B cell (primary cell): ENCODE results near the gene ZNF143. TPM values are rescaled to one million over a fixed set of nuclear protein-coding genes. Genes with fewer than 3 reads are reported as not detected.
A peak's percentile ranks its signal among the peaks of the same experiment; 100 is the strongest.

Experiments used
- ATAC-seq: fragments of 200-7000 bp; cut with Tn5 transposase; one replicate; pipeline ENCODE4 v1.10.0; 2021; ENCODE audit warnings: low read depth, mild to moderate bottlenecking, moderate number of reproducible peaks, moderate library complexity
- CTCF ChIA-PET: fragments of 350-600 bp; sonication (Branson Sonifier 250); formaldehyde crosslinking; loops from one replicate; lab custom pipeline; 2021; ENCODE audit warnings: antibody characterized with exemption, inconsistent platforms; lab: Charles Lee
- POLR2A ChIA-PET: fragments of 350-600 bp; sonication (Branson Sonifier 250); formaldehyde crosslinking; loops from one replicate; lab custom pipeline; 2021; ENCODE audit warnings: antibody characterized with exemption; lab: Charles Lee
- DNase-seq: peaks from one replicate; pipeline ENCODE4 v3.0.0; 2013
- H2AFZ ChIP-seq: 2 replicates; pipeline ENCODE4 v1.6.1; 2012; ENCODE audit warnings: mild to moderate bottlenecking, low read depth, low read length; ENCODE audit not compliant: insufficient read depth, poor library complexity, severe bottlenecking
- H3K27ac ChIP-seq, 2 donors: 1 replicate in 1 of 2; 2 replicates in 1 of 2; pipeline ENCODE4 v1.5.1; 2012 to 2013; ENCODE audit warnings: low read length in 2 of 2, mild to moderate bottlenecking in 2 of 2, moderate library complexity in 1 of 2
- H3K27me3 ChIP-seq, 4 experiments: fragments of 200-600 bp in 1 of 4; sonication (generic) in 1 of 4; replicated peaks in 1 of 4; 1 replicate in 2 of 4; 2 replicates in 2 of 4; pipeline versions ENCODE4 v1.6.1 to v1.7.0; 2013 to 2016; ENCODE audit warnings: low read length in 3 of 4, mild to moderate bottlenecking in 2 of 4, mixed read lengths in 1 of 4, moderate library complexity in 1 of 4; ENCODE audit not compliant: insufficient read depth in 4 of 4, control insufficient read depth in 3 of 4; ENCODE audit errors: control extremely low read depth in 1 of 4
- H3K36me3 ChIP-seq, 2 experiments: replicated peaks in 1 of 2; 1 replicate in 1 of 2; 2 replicates in 1 of 2; pipeline versions ENCODE4 v1.6.1 to v1.7.1; 2013; ENCODE audit warnings: low read length in 1 of 2; ENCODE audit not compliant: insufficient read depth in 2 of 2, control insufficient read depth in 1 of 2; ENCODE audit errors: control extremely low read depth in 1 of 2, extremely low read depth in 1 of 2
- H3K4me1 ChIP-seq, 2 donors: fragments of 200-600 bp in 1 of 2; sonication (generic) in 1 of 2; 1 replicate in 1 of 2; 2 replicates in 1 of 2; pipeline versions ENCODE4 v1.5.1 to v1.6.1; 2013 to 2017; ENCODE audit warnings: low read length in 2 of 2; ENCODE audit not compliant: control insufficient read depth in 2 of 2, insufficient read depth in 2 of 2
- H3K4me2 ChIP-seq: replicated peaks from 2 replicates; pipeline ENCODE3; 2012; ENCODE audit warnings: mild to moderate bottlenecking, low read depth, low read length; ENCODE audit not compliant: poor library complexity, severe bottlenecking
- H3K4me3 ChIP-seq, 5 experiments: fragments of 200-600 bp in 1 of 5; sonication (generic) in 1 of 5; 1 replicate in 3 of 5; 2 replicates in 2 of 5; pipeline versions ENCODE4 v1.5.1 to v1.7.0; 2011 to 2016; ENCODE audit warnings: low read length in 4 of 5, mild to moderate bottlenecking in 4 of 5, low read depth in 2 of 5, control low read depth in 1 of 5, moderate library complexity in 1 of 5; ENCODE audit not compliant: insufficient read depth in 1 of 5; ENCODE audit errors: control extremely low read depth in 1 of 5, extremely low read depth in 1 of 5
- H3K79me2 ChIP-seq: fragments of 200-600 bp; sonication (generic); one replicate; pipeline ENCODE4 v1.6.0; 2016; ENCODE audit warnings: low read length; ENCODE audit not compliant: control insufficient read depth, insufficient read depth
- H3K9ac ChIP-seq: fragments of 200-600 bp; sonication (generic); 2 replicates; pipeline ENCODE4 v1.6.1; 2017; ENCODE audit warnings: mild to moderate bottlenecking, low read length, moderate library complexity
- H3K9me3 ChIP-seq, 3 donors: one replicate each; pipeline versions ENCODE4 v1.6.1 to v1.7.1; 2013; ENCODE audit warnings: low read length in 2 of 3; ENCODE audit not compliant: control insufficient read depth in 2 of 3, insufficient read depth in 1 of 3; ENCODE audit errors: control extremely low read depth in 1 of 3
- H4K20me1 ChIP-seq: 2 replicates; pipeline ENCODE4 v1.6.0; 2012; ENCODE audit warnings: mild to moderate bottlenecking, low read length; ENCODE audit not compliant: insufficient read depth, control insufficient read depth, poor library complexity, severe bottlenecking
- H3K27ac Mint-ChIP-seq: one replicate; pipeline ENCODE4 v1.8.0; 2021; ENCODE audit warnings: mixed read lengths
- H3K27me3 Mint-ChIP-seq: one replicate; pipeline ENCODE4 v1.8.0; 2021; ENCODE audit warnings: mixed read lengths
- H3K4me1 Mint-ChIP-seq: one replicate; pipeline ENCODE4 v1.8.0; 2021; ENCODE audit warnings: mixed read lengths
- H3K4me3 Mint-ChIP-seq: one replicate; pipeline ENCODE4 v1.8.0; 2021; ENCODE audit warnings: mixed read lengths
- H3K9me3 Mint-ChIP-seq: one replicate; pipeline ENCODE4 v1.8.0; 2022; ENCODE audit warnings: mixed read lengths; ENCODE audit not compliant: insufficient read depth
- EZH2 ChIP-seq: IDR thresholded peaks from 2 replicates; pipeline ENCODE4 v1.6.1; 2012; ENCODE audit warnings: borderline replicate concordance, low read depth, mild to moderate bottlenecking, moderate library complexity, low read length; ENCODE audit not compliant: insufficient read depth, poor library complexity, severe bottlenecking
- WGBS: methylation state at CpG from one replicate; pipeline ENCODE4 v1.1.5; 2013; ENCODE audit warnings: missing lambda C conversion rate; ENCODE audit not compliant: insufficient coverage; 5-methylcytosine and 5-hydroxymethylcytosine counted together
- intact Hi-C: fragments of 100-400 bp; cut with micrococcal nuclease; formaldehyde crosslinking; loops from one replicate; pipeline ENCODE4 v1.10.0; 2022
- polyA plus RNA-seq: library from polyadenylated mRNA; depleted of rRNA; stranded (reverse); fragments of >200 nt; gene quantifications from 2 replicates; pipeline ENCODE4 v1.2.3, GENCODE V29; 2012
- total RNA-seq, 2 donors: library from RNA; stranded (reverse); fragments of 120-200 nt in 1 of 2; gene quantifications; 1 replicate in 1 of 2; 2 replicates in 1 of 2; pipeline versions ENCODE4 v1.2.3 to v1.2.4, GENCODE V29; 2013 to 2022
- TF ChIP-seq, protein P1 (sequence below): fragments of 200-600 bp; IDR thresholded peaks from one replicate; pipeline ENCODE4 v1.8.0; 2022; ENCODE audit warnings: antibody characterized with exemption, mild to moderate bottlenecking

ZNF143 gene
- total and polyA plus RNA-seq, 2 donors (not counting 1 experiment from before 2014, with no cell fraction given), result 35.7 to 54.9 TPM

- Histone ChIP-seq H3K9me3 (peaks cover 0 to 23% (median 11%) of the 10 kb centered on the region in 3 donors), H3K27me3 (no peaks in the 10 kb centered on the region), H3K36me3 (no peaks in the 10 kb centered on the region), H3K4me3 (no peak overlapping the region), H3K4me2 (no peak overlapping the region), H3K9ac (no peak overlapping the region), H3K79me2 (peaks cover 22% of the 10 kb centered on the region), H3K27ac (no peak overlapping the region), H2AFZ (no peak overlapping the region), H4K20me1 (no peaks in the 10 kb centered on the region), H3K4me1 (peaks cover 7% of the 10 kb centered on the region in 2 donors)
- WGBS, result no CpG with 5 or more reads among the region's 5 CpGs
- Mint-ChIP-seq H3K27ac (no peak overlapping the region), H3K4me1 (peaks cover 6% of the 10 kb centered on the region), H3K9me3 (no peaks in the 10 kb centered on the region), H3K4me3 (no peak overlapping the region), H3K27me3 (no peaks in the 10 kb centered on the region)
- TF ChIP-seq, protein P1, sequence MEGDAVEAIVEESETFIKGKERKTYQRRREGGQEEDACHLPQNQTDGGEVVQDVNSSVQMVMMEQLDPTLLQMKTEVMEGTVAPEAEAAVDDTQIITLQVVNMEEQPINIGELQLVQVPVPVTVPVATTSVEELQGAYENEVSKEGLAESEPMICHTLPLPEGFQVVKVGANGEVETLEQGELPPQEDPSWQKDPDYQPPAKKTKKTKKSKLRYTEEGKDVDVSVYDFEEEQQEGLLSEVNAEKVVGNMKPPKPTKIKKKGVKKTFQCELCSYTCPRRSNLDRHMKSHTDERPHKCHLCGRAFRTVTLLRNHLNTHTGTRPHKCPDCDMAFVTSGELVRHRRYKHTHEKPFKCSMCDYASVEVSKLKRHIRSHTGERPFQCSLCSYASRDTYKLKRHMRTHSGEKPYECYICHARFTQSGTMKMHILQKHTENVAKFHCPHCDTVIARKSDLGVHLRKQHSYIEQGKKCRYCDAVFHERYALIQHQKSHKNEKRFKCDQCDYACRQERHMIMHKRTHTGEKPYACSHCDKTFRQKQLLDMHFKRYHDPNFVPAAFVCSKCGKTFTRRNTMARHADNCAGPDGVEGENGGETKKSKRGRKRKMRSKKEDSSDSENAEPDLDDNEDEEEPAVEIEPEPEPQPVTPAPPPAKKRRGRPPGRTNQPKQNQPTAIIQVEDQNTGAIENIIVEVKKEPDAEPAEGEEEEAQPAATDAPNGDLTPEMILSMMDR, result no peak
- no peak for TF ChIP-seq EZH2
- ChIA-PET CTCF (no interaction called here), POLR2A (no interaction called here)
- ATAC-seq (no peak), DNase-seq (no peak)
- intact Hi-C loops, result no loop called here
Observed at GRCh38 chr11:9455722-9456121, 5.1 kb upstream of the ZNF143 start.

DNA sequence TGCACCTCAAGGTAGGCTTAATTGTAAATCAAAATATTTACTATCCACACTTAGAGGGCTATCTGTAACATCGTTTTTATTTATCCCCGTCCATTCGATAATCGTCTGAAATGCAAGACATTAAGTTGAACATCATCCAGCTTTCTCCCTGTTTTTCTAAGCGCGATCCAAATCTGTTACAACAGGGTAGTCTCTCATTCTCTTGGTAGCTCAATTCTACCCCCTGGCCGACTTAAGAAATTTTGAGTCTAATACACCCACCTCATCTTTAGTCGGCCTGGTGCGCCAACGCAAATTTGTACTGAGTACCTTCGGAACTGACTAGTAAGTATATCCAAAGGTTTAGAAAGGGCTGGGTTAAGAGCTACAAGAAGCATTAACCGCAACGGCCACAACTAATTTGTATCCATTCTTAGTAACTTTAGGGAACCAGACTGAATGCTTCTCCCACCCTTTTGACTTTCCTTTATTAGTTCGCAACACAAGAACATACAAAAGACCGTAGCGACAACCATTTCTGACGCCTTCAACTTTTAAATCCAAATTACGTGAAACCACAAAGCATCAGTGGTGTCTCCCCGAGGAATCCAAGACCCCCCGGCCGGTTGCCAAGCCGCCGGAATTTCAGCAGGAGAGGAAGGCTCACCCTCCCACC lies 1.0 kb upstream of the ZNF143 start:
- H3K4me1 Mint-ChIP-seq, result peaks cover 26% of the 10 kb centered on the region
- peak overlapping the region; percentile 97 for H3K4me3 Mint-ChIP-seq
- Histone ChIP-seq H3K4me1 (peaks cover 19 to 26% of the 10 kb centered on the region in 2 donors), H3K36me3 (no peaks in the 10 kb centered on the region), H3K4me3 (peak overlapping the region; percentile 87 to 98 (median 93)), H2AFZ (peak overlapping the region; percentile 76), H4K20me1 (no peaks in the 10 kb centered on the region), H3K9me3 (no peaks in the 10 kb centered on the region), H3K4me2 (peak overlapping the region; percentile 77), H3K27ac (peak overlapping the region; percentile 95 to 99), H3K79me2 (peaks cover 49% of the 10 kb centered on the region), H3K27me3 (no peaks in the 10 kb centered on the region), H3K9ac (peak overlapping the region; percentile 97)
- CTCF ChIA-PET, result interaction anchor here (0.6 to 1.3 kb wide), 3 partner anchors 10 to 114 kb away, joined by 3 to 4 read pairs (median 4); partner anchors contain the start of gene WEE1
- intact Hi-C loops, result loop anchor here (1.0 to 2.0 kb wide), 12 partner anchors 75 to 1349 kb away; partner anchors contain the start of genes CTR9, EIF4G2, IPO7 and RNF141
- TF ChIP-seq, protein P1, result no peak
- no peak for TF ChIP-seq EZH2
- POLR2A ChIA-PET, result interaction anchor here (0.6 to 2.3 kb wide), 16 partner anchors 15 to 1349 kb away, joined by 3 to 11 read pairs (median 6); partner anchors contain the start of genes EIF4G2, IPO7, TMEM41B and TMEM9B
- H3K27me3 Mint-ChIP-seq, result no peaks in the 10 kb centered on the region
- no peaks in the 10 kb centered on the region for H3K9me3 Mint-ChIP-seq
- DNase-seq (no peak), ATAC-seq (no peak)
- 2% methylated on average over 14 of the region's 23 CpGs for WGBS
- H3K27ac Mint-ChIP-seq, result peak overlapping the region; percentile 98
